Calu3 (cell line): ENCODE data around the gene RAP1GAP. TPM values are rescaled to one million over a fixed set of nuclear protein-coding genes. Genes with fewer than 3 reads are reported as not detected.
A peak's percentile ranks its signal among the peaks of the same experiment; 100 is the strongest.

Experiments
- BruUV-seq: library from RNA; stranded (reverse); fragments of 400-500 nt; replicated peaks from 2 replicates; lab custom pipeline; 2021; lab: Mats Ljungman, UMichigan
- CTCF ChIA-PET: fragments of 300-600 bp; sonication (Branson Sonifier 250); formaldehyde crosslinking; loops from one replicate; lab custom pipeline; 2022; ENCODE audit warnings: antibody characterized with exemption; lab: Charles Lee
- DNase-seq: peaks from one replicate; pipeline ENCODE4 v3.0.0; 2022
- H3K27ac Mint-ChIP-seq: one replicate; pipeline ENCODE4 v1.8.0; 2022; ENCODE audit warnings: mixed read lengths; ENCODE audit not compliant: unreplicated experiment
- H3K27me3 Mint-ChIP-seq: one replicate; pipeline ENCODE4 v1.8.0; 2022; ENCODE audit warnings: mixed read lengths; ENCODE audit not compliant: unreplicated experiment
- H3K36me3 Mint-ChIP-seq: one replicate; pipeline ENCODE4 v1.8.0; 2022; ENCODE audit warnings: mild to moderate bottlenecking, moderate library complexity, mixed read lengths; ENCODE audit not compliant: insufficient read depth, unreplicated experiment
- H3K4me1 Mint-ChIP-seq: one replicate; pipeline ENCODE4 v1.8.0; 2022; ENCODE audit warnings: mild to moderate bottlenecking, low read depth, mixed read lengths; ENCODE audit not compliant: unreplicated experiment
- H3K4me3 Mint-ChIP-seq: one replicate; pipeline ENCODE4 v1.8.0; 2022; ENCODE audit warnings: mild to moderate bottlenecking, low read depth, moderate library complexity, mixed read lengths; ENCODE audit not compliant: unreplicated experiment
- H3K9me3 Mint-ChIP-seq: one replicate; pipeline ENCODE4 v1.8.0; 2022; ENCODE audit warnings: low read depth, mixed read lengths; ENCODE audit not compliant: unreplicated experiment
- CTCF ChIP-seq: fragments of 200-600 bp; IDR thresholded peaks from one replicate; pipeline ENCODE4 v1.8.0; 2022; ENCODE audit warnings: antibody characterized with exemption; ENCODE audit not compliant: unreplicated experiment
- intact Hi-C: fragments of 100-400 bp; cut with micrococcal nuclease; formaldehyde crosslinking; loops from one replicate; pipeline ENCODE4 v1.10.0; 2022; ENCODE audit not compliant: unreplicated experiment
- total RNA-seq: library from RNA; stranded (reverse); gene quantifications from 2 replicates; pipeline ENCODE4 v1.2.3, GENCODE V29; 2022

RAP1GAP gene
- total RNA-seq, 1 experiment from 2014 or later, result 23.8 TPM

GRCh38 chr1:21651214-21652042 is 17.7 kb downstream of the RAP1GAP start:
- Mint-ChIP-seq H3K4me3 (peak overlapping the region; percentile 74), H3K36me3 (peaks cover 17% of the 10 kb centered on the region), H3K27me3 (no peaks in the 10 kb centered on the region), H3K9me3 (no peaks in the 10 kb centered on the region), H3K4me1 (peaks cover 24% of the 10 kb centered on the region), H3K27ac (peak overlapping the region; percentile 68)
- CTCF ChIA-PET, result interaction anchor here (0.8 kb wide), 1 partner anchor 28 kb away, joined by 4 read pairs; no protein-coding TSS in a partner anchor
- DNase-seq, result peak; percentile 42
- TF ChIP-seq CTCF, result no peak
- intact Hi-C loops, result loop anchor here (10.0 kb wide), 1 partner anchor 137 kb away; no protein-coding TSS in a partner anchor
- no TSS peak for BruUV-seq

GRCh38 chr1:21650400-21650799 is 18.8 kb downstream of the RAP1GAP start:
- H3K4me1 Mint-ChIP-seq, result peaks cover 26% of the 10 kb centered on the region
- no peaks in the 10 kb centered on the region for H3K9me3 Mint-ChIP-seq
- DNase-seq, result no peak
- intact Hi-C loops, result loop anchor here (10.0 kb wide), 1 partner anchor 136 kb away; no protein-coding TSS in a partner anchor
- TF ChIP-seq CTCF, result no peak
- no TSS peak for BruUV-seq
- peaks cover 17% of the 10 kb centered on the region for H3K36me3 Mint-ChIP-seq
- CTCF ChIA-PET, result no interaction called here
- H3K27me3 Mint-ChIP-seq, result no peaks in the 10 kb centered on the region
- H3K4me3 Mint-ChIP-seq, result peak overlapping the region; percentile 74
- no peak overlapping the region for H3K27ac Mint-ChIP-seq

GRCh38 chr1:21649315-21649714 is 19.8 kb downstream of the RAP1GAP start:
- TF ChIP-seq CTCF, result no peak
- peaks cover 26% of the 10 kb centered on the region for H3K4me1 Mint-ChIP-seq
- peaks cover 18% of the 10 kb centered on the region for H3K36me3 Mint-ChIP-seq
- H3K9me3 Mint-ChIP-seq, result no peaks in the 10 kb centered on the region
- H3K27me3 Mint-ChIP-seq, result no peaks in the 10 kb centered on the region
- BruUV-seq, result no TSS peak
- CTCF ChIA-PET, result no interaction called here
- intact Hi-C loops, result no loop called here
- no peak for DNase-seq
- no peak overlapping the region for H3K27ac Mint-ChIP-seq
- H3K4me3 Mint-ChIP-seq, result no peak overlapping the region

GRCh38 chr1:21648791-21649190 is 20.4 kb downstream of the RAP1GAP start:
- no TSS peak for BruUV-seq
- no peak for TF ChIP-seq CTCF
- peaks cover 22% of the 10 kb centered on the region for H3K36me3 Mint-ChIP-seq
- no peak for DNase-seq
- CTCF ChIA-PET, result no interaction called here
- no peak overlapping the region for H3K27ac Mint-ChIP-seq
- intact Hi-C loops, result no loop called here
- no peaks in the 10 kb centered on the region for H3K9me3 Mint-ChIP-seq
- no peaks in the 10 kb centered on the region for H3K27me3 Mint-ChIP-seq
- peaks cover 26% of the 10 kb centered on the region for H3K4me1 Mint-ChIP-seq
- H3K4me3 Mint-ChIP-seq, result no peak overlapping the region
